HG02852 (cell line): ENCODE results near the gene ETHE1.
A peak's percentile ranks its signal among the peaks of the same experiment; 100 is the strongest.

ENCODE experiments used
- ATAC-seq: cut with Tn5 transposase; IDR thresholded peaks from one replicate; pipeline ENCODE4 v1.9.1; 2021; ENCODE audit warnings: mild to moderate bottlenecking, moderate library complexity; ENCODE audit not compliant: unreplicated experiment

ETHE1 gene, protein sequence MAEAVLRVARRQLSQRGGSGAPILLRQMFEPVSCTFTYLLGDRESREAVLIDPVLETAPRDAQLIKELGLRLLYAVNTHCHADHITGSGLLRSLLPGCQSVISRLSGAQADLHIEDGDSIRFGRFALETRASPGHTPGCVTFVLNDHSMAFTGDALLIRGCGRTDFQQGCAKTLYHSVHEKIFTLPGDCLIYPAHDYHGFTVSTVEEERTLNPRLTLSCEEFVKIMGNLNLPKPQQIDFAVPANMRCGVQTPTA

GRCh38 chr19:43526884-43527859 lies at the start of gene ETHE1:
TSS of gene ETHE1 (minus strand) at chr19:43527201. CDS start at chr19:43527177, 24 bp downstream.
- ATAC-seq, result peak; percentile 65

GRCh38 chr19:43575955-43576878 lies 49.2 kb upstream of the ETHE1 start:
- ATAC-seq, result peak; percentile 7

DNA sequence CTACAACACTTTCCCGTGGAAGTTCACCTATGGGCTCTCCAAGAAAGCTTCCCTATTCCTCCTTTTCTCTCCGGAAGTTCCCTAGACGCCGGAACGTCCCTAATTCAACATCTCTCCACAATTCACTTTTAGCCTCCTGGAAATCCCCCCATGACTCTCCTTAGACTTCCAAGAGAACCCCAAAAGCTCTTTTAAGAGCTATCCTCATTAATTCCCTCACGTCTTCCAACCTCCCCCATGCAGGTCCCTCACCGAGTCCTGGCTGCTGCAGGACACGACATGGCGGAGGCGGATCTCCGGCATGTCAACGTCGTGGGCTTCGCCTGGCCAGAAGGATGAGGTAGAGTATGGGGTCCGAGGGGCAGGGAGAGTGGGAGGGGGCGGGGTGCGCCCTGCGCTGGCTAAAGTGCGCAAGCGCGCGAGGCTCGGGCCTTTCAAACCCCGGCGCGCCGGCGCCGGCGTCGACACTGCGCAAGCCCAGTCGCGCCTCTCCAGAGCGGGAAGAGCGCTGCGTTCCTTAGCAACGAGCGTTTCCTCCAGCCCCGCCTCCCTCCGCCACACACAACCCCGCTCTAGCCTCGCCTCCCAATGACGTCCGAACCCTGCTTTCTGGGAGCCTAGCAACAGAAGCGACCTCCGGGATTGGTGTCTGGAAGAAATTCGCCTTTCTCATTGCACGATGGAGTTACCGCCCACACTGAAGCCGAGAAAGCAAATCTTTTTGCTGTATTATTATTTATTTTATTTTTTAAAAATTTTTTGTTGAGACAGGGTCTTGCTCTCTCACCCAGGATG lies 48.4 kb upstream of the ETHE1 start, which contains the start of the genes PINLYP and XRCC1:
TSS of gene PINLYP (plus strand) at position 646 of the 795 bp plus-strand sequence. CDS start 1,391 bp downstream, outside the sequence.
TSS of gene XRCC1 (minus strand) at position 372 of the 795 bp plus-strand sequence. CDS start at position 303, 69 bp downstream.
- peak; percentile 97 for ATAC-seq

DNA sequence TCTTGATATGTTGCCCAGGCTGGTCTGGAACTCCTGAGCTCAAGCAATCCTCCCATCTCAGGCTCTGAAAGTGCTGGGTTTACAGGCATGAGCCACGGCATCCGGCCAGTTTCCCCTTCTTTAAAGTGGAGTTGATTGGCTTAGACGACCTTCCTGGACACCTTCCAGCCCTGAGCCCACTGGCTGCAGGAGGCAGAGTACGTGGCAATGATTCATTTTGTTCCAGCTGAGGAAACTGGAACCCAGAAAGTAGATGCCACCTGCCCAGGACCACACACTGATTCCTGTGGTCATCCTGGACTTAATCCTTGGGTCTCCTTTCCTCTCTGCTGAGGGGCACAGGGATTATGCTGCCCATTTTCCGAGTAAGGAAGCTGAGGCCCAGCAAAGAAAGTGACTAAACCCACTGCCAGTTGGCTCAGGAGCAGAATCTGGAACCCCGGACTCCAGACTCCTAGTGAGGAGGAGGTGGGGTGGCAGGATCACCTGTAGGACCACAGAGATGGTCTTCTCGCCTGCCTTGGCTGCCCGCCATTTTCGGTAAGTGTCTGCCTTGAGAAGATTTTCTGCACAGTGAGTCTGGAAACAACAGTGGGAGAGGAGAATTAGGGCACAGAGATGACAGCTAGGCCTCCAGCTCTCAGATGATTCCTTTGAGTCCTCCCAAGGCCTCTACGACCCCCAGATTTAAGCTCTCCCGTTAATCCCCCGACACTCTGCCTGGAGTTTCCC lies 47.6 kb upstream of the ETHE1 start:
- ATAC-seq, result no peak

GRCh38 chr19:43572171-43572588 lies 45.2 kb upstream of the ETHE1 start:
- ATAC-seq, result no peak

DNA sequence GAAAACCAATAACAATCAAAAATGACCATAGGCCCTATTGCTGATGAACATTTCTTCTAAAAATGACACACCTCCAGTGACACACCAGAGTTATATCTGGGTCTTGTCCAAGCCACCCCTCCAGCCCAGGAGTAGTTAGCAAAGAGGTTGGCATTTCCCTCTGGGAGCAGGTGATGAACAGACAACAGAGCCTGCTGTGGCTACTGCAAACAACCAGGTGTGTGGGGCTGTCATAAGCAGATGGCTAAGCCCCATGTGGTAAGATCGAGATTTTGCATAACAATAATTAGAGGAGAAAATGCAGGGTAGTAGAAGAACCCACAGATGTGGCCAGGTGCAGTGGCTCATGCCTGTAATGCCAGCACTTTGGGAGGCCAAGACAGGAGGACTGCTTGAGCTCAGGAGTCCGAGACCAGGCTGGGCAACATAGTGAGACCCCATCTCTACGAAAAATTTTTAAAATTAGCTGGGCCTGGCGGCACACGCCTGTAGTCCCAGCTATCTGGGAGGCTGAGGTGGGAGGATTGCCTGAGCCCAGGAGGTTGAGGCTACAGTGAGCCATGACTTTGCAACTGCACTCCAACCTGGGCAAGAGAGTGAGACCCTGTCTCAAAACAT lies 43.3 kb upstream of the ETHE1 start:
- ATAC-seq, result no peak

DNA sequence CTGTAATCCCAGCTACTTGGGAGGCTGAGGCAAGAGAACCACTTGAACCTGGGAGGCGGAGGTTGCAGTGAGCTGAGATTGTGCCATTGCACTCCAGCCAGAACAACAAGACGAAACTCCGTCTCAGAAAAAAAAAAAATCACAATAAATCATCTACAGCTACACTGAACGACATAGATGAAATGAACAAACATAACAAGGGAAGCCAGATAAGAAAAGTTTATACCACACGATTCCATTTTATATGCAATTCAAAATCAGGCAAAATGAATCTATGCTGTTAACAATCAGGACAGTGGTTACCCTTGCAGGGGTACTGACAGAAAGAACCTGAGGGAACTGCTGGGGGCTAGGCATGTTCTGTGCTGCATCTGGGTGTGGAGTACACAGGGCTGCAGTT lies 42.7 kb upstream of the ETHE1 start:
- ATAC-seq, result no peak

GRCh38 chr19:43564800-43565199 lies 37.8 kb upstream of the ETHE1 start:
- no peak for ATAC-seq

GRCh38 chr19:43563816-43564457 lies 36.9 kb upstream of the ETHE1 start:
- ATAC-seq, result no peak

DNA sequence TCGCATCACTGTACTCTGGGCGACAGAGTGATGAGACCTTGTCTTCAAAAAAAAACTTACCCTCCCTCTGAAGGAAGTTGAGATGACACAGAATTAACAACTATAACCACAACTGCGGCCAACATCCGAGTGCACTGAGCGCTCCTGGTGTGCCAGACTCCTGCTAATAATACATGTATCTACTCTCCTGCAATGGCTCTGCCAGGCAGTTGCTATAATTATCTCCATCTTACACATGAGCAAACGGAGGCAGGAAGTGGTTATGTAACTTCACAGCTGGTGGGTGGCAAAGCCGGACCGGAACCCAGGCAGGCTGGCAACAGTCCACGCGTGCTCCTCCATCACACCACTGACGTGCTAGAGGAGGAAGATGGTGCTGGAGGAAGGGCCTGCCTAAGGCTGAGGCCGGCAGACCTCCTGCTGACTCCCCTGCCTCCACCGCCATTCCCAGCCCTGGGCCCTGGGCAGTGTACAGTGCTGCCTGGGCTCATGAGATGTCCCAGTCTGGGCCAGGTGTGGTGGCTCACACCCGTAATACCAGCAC lies 35.8 kb upstream of the ETHE1 start:
- ATAC-seq, result peak; percentile 60

- no peak for ATAC-seq
These were observed 35.3 kb upstream of the ETHE1 start for GRCh38 chr19:43562226-43562697.

DNA sequence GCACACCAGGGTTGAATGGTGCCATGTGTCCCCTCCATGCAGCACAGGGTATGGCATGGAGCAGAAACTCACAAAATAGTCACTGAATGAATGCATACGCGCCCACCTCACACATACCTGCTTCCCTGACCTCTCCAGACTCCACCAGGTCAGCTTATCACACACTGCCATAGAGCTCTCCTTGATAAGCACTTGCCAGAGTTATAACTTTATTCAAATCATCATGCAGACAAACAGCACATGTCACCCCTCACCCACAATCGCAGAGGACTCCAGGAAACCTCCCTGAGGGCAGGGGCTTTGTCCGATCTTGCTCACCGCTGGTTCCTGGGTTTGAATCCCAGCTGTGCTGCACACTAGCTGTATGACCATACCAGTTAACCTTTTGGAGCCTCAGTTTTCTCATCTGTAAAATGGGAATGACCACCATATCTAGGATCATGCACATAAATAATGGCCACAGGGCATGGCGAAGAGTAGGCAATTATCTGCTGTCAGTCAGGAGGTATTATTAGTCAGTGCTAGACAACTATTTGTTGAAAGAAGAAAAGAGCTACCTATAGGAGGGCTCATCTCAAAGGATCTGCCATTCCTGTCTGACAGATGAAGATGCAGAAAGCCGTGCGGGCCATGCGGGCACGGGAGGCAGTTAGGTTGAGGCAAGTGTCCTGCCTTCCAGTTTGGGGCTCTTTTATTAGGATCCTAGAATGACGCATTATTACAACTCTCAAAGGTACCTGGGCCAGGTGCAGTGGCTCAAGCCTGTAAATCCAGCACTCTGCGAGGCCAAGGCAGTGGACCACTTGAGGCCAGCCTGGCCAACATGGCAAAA lies 34.4 kb upstream of the ETHE1 start:
- no peak for ATAC-seq

DNA sequence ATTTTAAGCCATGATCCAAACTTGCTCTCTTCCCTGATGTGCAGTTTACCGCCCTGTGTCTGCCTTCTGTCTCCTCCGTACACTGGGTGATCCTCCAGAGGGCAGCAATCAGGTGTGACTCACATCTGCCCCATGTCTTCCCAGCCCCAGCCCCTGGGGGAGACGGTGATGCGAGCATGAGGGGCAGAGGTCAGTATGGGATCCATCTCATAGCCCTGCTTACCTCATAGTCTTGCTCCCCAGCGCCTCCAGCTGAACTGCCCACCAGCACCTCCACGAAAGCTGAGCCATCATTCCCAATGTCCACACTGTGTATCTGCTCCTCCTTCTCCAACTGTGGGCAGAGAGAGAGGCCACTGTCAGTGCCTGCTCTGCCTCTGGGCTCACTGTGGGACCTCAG lies 33.7 kb upstream of the ETHE1 start:
- no peak for ATAC-seq

- ATAC-seq, result peak; percentile 45
These were observed 28.3 kb upstream of the ETHE1 start for GRCh38 chr19:43555185-43555770.

- no peak for ATAC-seq
These were observed 27.4 kb upstream of the ETHE1 start for GRCh38 chr19:43554317-43554895.

- no peak for ATAC-seq
These were observed 26.7 kb upstream of the ETHE1 start for GRCh38 chr19:43553656-43554055.
